ENCODE measurements around the gene CNR1. TPM values are rescaled to one million over a fixed set of nuclear protein-coding genes. Genes with fewer than 3 reads are reported as not detected.

CNR1 gene
- total and polyA plus RNA-seq, 2 donors from 2014 or later: 0.17 to 4.8 TPM

DNA sequence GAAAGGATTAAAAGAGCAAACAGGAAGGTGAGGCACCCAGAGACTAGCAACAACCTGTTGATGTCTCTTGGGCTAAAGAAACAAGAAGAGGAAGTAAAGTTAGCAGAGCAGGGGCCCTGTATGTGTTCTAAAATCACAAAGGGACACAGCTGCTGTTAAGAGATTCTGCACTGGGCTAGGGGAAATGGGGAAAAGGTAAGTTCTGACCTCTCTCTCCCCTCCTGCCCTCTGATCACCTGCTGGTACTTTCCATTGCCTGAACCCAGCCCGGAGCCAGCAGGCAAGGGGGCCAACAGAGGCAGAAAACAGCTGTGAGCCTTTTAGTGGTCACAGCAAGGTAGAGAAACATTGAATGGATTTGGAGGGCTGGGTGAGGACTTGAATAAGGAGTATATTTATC is 13.5 kb upstream of the CNR1 start:
- TF ChIP-seq, protein P1, sequence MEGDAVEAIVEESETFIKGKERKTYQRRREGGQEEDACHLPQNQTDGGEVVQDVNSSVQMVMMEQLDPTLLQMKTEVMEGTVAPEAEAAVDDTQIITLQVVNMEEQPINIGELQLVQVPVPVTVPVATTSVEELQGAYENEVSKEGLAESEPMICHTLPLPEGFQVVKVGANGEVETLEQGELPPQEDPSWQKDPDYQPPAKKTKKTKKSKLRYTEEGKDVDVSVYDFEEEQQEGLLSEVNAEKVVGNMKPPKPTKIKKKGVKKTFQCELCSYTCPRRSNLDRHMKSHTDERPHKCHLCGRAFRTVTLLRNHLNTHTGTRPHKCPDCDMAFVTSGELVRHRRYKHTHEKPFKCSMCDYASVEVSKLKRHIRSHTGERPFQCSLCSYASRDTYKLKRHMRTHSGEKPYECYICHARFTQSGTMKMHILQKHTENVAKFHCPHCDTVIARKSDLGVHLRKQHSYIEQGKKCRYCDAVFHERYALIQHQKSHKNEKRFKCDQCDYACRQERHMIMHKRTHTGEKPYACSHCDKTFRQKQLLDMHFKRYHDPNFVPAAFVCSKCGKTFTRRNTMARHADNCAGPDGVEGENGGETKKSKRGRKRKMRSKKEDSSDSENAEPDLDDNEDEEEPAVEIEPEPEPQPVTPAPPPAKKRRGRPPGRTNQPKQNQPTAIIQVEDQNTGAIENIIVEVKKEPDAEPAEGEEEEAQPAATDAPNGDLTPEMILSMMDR (IDR thresholded peaks at IDR 0.05; ENCODE audit: borderline replicate concordance, extremely low read depth, insufficient read depth): no peak
- no peak for DNase-seq
- Histone ChIP-seq H3K4me3 (ENCODE audit: low read length in 3 of 3) (no peak overlapping the region), H3K4me1 (ENCODE audit: control insufficient read depth in 2 of 3, insufficient read depth in 2 of 3, low read depth in 1 of 3, low read length in 3 of 3) (no peaks in the 10 kb centered on the region), H3K27me3 (ENCODE audit: control insufficient read depth, insufficient read depth, low read length) (no peaks in the 10 kb centered on the region), H3K9me3 (ENCODE audit: control insufficient read depth in 2 of 3, insufficient read depth in 1 of 3, low read length in 3 of 3) (no peaks in the 10 kb centered on the region), H3K27ac (ENCODE audit: low read depth in 2 of 2, low read length in 2 of 2) (no peak overlapping the region), H3K9ac (ENCODE audit: low read length in 3 of 3) (no peak overlapping the region), H3K36me3 (ENCODE audit: control insufficient read depth in 2 of 3, insufficient read depth in 3 of 3, low read length in 3 of 3) (no peaks in the 10 kb centered on the region)
- intact Hi-C loops (cut with DNase I): no loop called here
- no peak for FAIRE-seq

GRCh38 chr6:88177961-88178464 is 11.9 kb upstream of the CNR1 start:
- FAIRE-seq (no peak), DNase-seq (no peak)
- Histone ChIP-seq H3K9me3 (ENCODE audit: control insufficient read depth in 2 of 3, insufficient read depth in 1 of 3, low read length in 3 of 3) (no peaks in the 10 kb centered on the region), H3K27me3 (ENCODE audit: control insufficient read depth, insufficient read depth, low read length) (no peaks in the 10 kb centered on the region), H3K4me1 (ENCODE audit: control insufficient read depth in 2 of 3, insufficient read depth in 2 of 3, low read depth in 1 of 3, low read length in 3 of 3) (no peaks in the 10 kb centered on the region), H3K9ac (ENCODE audit: low read length in 3 of 3) (no peak overlapping the region), H3K36me3 (ENCODE audit: control insufficient read depth in 2 of 3, insufficient read depth in 3 of 3, low read length in 3 of 3) (no peaks in the 10 kb centered on the region), H3K27ac (ENCODE audit: low read depth in 2 of 2, low read length in 2 of 2) (no peak overlapping the region), H3K4me3 (ENCODE audit: low read length in 3 of 3) (no peak overlapping the region)
- TF ChIP-seq, protein P1 (IDR thresholded peaks at IDR 0.05; ENCODE audit: borderline replicate concordance, extremely low read depth, insufficient read depth): no peak
- intact Hi-C loops (cut with DNase I): no loop called here

DNA sequence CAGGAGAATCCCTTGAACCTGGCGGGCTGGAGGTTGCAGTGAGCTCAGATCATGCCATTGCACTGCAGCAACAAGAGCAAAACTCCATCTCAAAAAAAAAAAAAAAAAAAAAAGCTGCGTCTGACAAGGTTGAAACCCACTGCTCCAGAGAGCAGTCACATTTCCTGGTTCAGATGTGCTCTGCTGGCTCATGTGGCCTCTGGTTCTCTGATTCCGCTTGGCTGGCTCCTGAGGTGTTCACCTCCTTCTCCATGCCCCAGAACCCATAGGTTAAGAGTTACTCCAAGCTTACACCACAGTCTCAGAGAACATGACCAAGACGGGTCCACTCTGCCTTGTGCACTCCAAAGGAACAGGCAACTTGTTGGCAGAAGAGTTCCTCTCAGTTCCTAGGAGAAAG is 8.8 kb upstream of the CNR1 start:
- intact Hi-C loops (cut with DNase I): no loop called here
- H3K4me1 ChIP-seq (ENCODE audit: control insufficient read depth in 2 of 3, insufficient read depth in 2 of 3, low read depth in 1 of 3, low read length in 3 of 3): no peaks in the 10 kb centered on the region
- no peak for FAIRE-seq

More for the DNA sequence above, 8.8 kb upstream of the CNR1 start:
- Histone ChIP-seq H3K36me3 (ENCODE audit: control insufficient read depth in 2 of 3, insufficient read depth in 3 of 3, low read length in 3 of 3) (no peaks in the 10 kb centered on the region), H3K4me3 (ENCODE audit: low read length in 3 of 3) (no peak overlapping the region), H3K27me3 (ENCODE audit: control insufficient read depth, insufficient read depth, low read length) (no peaks in the 10 kb centered on the region), H3K9me3 (ENCODE audit: control insufficient read depth in 2 of 3, insufficient read depth in 1 of 3, low read length in 3 of 3) (no peaks in the 10 kb centered on the region), H3K27ac (ENCODE audit: low read depth in 2 of 2, low read length in 2 of 2) (no peak overlapping the region), H3K9ac (ENCODE audit: low read length in 3 of 3) (no peak overlapping the region)
- TF ChIP-seq, protein P1 (IDR thresholded peaks at IDR 0.05; ENCODE audit: borderline replicate concordance, extremely low read depth, insufficient read depth): no peak
- DNase-seq: no peak
